ENCODE measurements around the gene WFDC9.
"Not testable (repeated sequence)": the region's sequence is repeated elsewhere in the genome, so short reads cannot be mapped to it uniquely, and the experiment has no call there.

The WFDC9 gene

GRCh38 chr20:45631184-45631583, at the start of gene WFDC9:
Gene WFDC9, minus strand, starts transcription at chr20:45631284. Its CDS starts 21,103 bp downstream, at chr20:45610181.
- DNase-seq: no peak

GRCh38 chr20:45679650-45680049, 48.6 kb upstream of the WFDC9 start:
- no peak for DNase-seq

GRCh38 chr20:45672765-45673164, 41.7 kb upstream of the WFDC9 start:
- DNase-seq: no peak

GRCh38 chr20:45670139-45670538, 39.1 kb upstream of the WFDC9 start, which contains the start of gene WFDC11:
Gene WFDC11, minus strand, starts transcription at chr20:45670239. Its CDS starts 19,639 bp downstream, at chr20:45650600.
- DNase-seq: no peak

GRCh38 chr20:45657038-45657437, 26.0 kb upstream of the WFDC9 start:
- DNase-seq: not testable (repeated sequence)

DNA sequence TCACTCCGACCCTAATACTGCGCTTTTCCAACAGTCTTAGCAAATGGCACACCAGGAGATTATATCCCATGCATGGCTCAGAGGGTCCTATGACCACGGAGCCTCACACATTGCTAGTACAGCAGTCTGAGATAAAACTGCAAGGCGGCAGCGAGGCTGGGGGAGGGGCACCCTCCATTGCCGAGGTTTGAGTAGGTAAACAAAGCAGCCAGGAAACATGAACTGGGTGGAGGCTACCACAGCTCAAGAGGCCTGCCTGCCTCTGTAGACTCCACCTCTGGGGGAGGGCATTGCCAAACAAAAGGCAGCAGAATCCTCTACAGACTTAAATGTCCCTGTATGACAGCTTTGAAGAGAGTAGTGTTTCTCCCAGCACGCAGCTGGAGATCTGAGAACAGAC, 20.6 kb upstream of the WFDC9 start:
- DNase-seq: not testable (repeated sequence)

DNA sequence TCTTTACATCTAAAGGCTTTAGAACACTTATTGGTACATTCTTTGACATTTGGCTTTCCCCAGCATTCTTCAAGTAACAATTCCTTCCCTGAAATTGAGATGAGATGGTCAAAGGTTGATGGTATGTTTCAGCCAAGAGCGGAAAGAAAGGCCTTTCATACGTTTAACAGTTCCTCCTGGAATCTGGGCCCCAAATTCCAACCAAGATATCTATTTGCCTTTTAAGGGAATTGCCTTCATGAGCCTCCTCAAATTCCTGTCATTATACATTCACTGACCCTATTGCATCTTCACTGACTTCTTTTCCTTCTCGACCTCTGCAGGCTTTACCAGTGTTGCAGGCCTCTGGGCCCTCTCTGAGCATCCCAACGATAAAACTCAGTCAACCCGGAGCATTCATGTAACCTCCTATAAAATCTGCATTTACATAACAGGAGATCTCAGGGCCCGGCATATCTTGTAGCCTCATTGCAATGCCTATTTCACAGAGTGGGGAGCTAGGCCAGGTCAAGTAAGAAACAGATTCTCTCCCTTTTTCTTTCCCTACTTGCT, 18.3 kb upstream of the WFDC9 start:
- no peak for DNase-seq

DNA sequence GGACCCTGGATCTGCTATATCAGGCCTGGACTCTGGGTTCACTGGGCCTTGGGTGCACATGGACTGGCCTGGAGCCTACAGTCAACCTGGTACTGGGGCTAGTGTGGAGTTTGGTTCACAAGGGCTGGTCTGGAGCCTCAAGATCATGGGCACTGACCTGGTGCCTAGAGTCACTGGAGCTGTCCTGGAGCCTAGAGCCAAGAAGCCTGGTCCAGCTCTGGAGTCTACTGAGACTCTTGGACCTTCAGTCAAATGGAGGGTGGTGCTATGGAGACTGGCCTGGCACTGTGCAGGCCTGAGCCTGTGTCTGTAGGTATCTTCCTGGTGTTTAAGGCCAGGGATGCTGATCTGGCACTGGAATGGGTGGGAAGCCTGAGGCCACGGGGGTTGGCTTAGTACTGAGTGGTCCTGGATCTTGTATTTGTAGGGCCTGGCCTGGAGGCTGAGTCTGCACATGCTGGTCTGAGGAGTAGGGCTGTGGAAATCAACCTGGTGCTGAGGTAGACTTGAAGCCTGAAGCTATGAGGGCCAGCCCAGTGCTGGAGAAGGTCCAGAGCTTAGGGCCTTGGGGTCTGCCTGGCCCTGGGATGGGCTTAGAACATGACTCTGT, 16.5 kb upstream of the WFDC9 start:
- no peak for DNase-seq

- DNase-seq: no peak
Observed at GRCh38 chr20:45646875-45647274, 15.8 kb upstream of the WFDC9 start.

DNA sequence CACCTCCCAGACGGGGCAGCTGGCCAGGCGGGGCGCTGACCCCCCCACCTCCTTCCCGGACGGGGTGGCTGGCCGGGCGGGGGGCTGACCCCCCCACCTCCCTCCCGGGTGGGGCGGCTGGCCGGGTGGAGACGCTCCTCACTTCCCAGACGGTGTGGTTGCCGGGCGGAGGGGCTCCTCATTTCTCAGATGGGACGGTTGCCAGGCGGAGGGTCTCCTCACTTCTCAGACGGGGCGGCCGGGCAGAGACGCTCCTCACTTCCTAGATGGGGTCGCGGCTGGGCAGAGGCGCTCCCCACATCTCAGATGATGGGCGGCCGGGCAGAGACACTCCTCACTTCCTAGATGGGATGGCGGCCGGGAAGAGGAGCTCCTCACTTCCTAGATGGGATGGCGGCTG, 14.8 kb upstream of the WFDC9 start:
- DNase-seq: not testable (repeated sequence)

DNA sequence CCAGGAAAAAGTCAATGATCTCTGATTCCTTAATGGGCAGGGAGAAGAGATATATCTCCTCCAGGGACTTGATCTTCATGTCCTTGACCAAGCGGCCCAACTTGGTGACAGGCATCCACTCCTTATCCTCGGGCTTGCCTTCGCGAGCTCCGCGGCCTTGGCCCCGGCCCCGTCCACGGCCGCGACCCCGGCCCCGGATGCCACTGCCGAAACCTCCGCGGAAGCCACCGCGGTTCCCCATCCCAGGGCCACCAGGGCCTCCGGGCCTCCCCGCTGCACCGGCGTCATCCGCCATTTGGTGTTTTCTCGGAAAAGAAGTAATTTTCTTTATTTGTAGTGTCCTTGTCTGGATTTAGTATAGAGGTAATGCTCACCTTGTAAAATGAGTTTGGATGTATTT, 10.0 kb upstream of the WFDC9 start:
- DNase-seq: not testable (repeated sequence)

DNA sequence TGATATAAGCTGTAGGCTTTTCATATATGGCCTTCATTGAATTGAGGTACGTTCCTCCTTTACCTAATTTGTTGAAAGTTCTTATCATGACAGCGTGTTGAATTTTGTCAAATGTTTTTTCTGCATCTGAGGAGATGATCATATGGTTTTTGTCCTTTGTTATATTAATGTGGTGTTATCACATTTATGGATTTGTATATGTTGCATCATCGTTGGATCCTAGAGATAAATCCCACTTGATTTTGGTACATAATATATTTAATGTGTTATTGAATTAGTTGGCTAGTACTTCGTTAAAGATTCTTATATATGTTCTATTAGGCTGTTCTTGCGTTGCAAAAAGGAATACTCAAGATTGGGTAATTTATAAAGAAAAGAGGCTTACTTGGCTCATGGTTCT, 8.6 kb upstream of the WFDC9 start:
- no peak for DNase-seq

- DNase-seq: no peak
Observed at GRCh38 chr20:45636513-45636912, 5.4 kb upstream of the WFDC9 start.

DNA sequence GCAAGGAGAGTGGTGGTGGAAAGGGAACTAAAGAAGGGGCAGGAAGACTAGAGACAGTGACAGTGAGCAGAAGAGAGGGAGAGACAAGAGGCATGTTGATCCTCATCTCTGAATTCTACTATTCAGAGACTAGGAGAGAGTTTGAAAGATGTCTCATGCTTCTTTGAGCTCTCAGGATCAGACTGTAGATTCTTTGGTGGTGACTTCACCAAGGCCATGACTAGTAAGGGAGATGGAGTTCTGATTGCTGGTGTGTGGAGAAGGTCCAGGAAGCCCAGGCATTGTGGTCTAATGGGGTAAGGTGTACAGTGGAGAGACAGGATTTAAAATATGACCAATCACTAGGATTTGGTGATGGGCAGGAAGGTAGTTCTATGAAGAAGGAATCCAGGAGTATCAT, 713 bp downstream of the WFDC9 start:
- DNase-seq: no peak

GRCh38 chr20:45629496-45630100, 1.5 kb downstream of the WFDC9 start, which contains the start of gene WFDC10A:
Gene WFDC10A, plus strand, starts transcription at chr20:45629739. Its CDS starts 75 bp downstream, at chr20:45629814.
- DNase-seq: peak; percentile 13

DNA sequence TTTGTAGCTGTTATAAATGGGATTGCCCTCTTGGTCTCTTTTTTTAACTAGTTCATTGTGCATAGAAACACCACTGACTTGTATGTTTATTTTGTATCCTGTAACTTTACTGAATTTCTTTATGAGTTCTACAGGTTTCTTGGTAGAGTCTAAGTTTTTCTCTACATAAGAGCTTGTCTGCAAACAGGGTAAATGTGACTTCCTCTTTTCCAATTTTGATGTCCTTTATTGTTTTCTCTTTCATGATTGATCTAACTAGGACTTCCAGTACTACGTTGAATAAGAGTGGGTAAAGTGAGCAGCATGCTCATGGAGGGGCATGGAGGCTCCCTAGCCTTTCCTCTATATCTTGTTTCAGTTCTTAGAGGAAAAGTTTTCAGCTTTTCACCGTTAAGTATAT, 4.5 kb downstream of the WFDC9 start:
- DNase-seq: no peak

- no peak for DNase-seq
Observed at GRCh38 chr20:45621593-45621992, 9.5 kb downstream of the WFDC9 start.

- DNase-seq: no peak
Observed at GRCh38 chr20:45617591-45617990, 13.5 kb downstream of the WFDC9 start.

GRCh38 chr20:45612314-45612713, 18.8 kb downstream of the WFDC9 start:
- DNase-seq: no peak

DNA sequence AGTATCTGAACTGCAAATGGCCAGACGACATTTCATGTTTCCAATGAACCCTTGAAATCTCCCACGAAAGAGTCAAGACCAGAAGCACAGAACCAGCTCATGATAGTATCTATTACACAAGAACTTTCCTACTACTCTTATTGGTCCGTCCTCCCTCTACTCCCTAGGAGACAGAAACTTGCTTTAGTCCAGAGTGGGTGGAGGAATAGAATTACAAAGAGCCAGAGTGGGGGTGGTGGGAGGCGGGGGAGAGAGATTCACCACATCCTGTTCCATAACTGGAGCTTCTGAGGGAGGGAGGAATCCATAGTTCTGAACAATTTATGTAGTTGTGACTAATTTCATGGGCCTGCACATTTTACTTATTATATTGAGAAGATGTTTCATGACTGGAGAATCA, 20.0 kb downstream of the WFDC9 start:
- no peak for DNase-seq

DNA sequence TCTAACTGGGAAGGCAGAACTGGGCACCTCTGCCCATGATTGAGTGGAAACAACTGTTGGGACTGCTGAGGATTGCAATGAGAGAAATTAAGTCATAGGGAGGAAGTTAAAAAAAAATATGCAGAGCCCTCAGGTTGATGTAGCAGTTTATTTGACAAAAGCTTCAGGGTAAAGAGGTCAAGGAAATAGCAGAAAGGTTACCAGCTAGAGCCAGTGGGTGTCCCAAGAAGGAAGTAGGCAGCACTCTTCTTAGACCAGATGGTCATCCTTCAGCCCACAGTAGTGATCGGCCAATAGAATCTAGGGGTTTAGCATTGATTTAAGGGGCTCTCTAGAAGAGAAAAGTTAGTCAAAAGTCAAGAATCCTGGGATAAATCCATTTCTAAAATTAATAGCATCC, 23.3 kb downstream of the WFDC9 start:
- no peak for DNase-seq

DNA sequence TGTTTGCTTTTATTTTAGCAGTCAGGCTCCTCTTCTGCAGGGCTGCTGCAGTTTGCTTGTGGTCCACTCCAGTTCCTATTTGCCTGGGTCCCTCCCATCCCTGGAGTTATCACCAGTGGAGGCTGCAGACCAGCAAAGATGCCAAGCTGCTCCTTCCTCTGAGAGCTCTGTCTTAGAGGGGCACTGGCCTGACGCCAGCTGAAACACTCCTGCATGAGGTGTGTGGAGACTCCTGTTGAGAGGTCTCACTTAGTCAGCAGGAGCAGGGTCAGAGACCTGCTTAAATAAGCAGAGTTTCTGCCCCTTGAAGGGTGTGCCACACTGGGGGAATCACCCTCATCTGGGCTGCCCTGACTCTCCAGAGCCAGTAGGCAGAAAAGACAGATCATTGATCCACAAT, 35.8 kb downstream of the WFDC9 start:
- no peak for DNase-seq

DNA sequence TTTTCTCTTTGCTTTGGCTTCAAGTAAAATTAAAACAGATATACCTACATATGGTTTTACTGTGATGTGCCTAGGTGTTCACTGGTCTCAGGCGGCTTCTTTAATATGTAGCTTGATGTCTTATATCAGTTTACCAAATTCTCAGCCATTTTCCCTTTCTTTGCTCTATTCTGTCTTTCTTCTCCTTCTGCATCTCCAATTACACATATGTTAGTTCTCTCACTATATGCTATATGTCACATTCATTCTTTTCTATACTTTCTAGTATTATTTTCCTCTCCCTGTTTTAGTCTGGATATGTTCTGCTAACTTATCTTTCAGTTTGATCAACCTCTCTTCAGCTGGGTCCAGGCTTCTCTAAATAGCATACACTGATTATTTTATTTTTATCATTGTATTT, 37.6 kb downstream of the WFDC9 start:
- no peak for DNase-seq

DNA sequence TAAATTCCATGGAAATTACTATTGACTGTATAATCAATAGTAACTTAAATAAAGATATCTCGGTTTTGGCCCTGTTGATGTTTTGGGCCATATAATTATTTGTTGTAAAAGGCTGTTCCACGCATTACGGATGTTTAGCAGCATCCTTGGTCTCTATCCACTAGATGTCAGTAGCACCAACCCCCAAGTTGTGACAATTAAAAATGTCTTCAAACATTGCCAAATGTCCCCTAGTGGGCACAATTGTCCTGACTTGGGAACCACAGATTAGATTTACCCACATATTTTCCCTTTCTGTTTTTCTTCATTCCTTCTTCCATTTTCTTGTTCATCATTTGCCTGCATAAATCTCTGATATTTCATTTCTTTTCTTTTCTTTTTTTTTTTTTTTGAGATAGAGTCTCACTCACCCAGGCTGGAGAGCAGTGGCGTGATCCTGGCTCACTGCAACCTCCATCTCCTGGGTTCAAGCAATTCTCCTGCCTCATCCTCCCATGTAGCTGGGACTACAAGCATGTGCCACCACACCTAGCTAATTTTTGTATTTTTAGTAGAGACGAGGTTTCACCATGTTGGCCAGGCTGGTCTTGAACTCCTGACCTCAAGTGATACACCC, 38.4 kb downstream of the WFDC9 start:
- peak; percentile 2 for DNase-seq

Measured in CD4-positive, alpha-beta T cell treated with Interleukin-6 for 4 hours (primary cell).